ENCODE measurements around the gene CISD1. TPM values are rescaled to one million over a fixed set of nuclear protein-coding genes. Genes with fewer than 3 reads are reported as not detected.

The CISD1 gene
- total and polyA plus RNA-seq, 2 donors (not counting 3 experiments of a cell fraction or from before 2014, with no cell fraction given): 25.5 to 53.0 TPM

- Histone ChIP-seq H3K9ac (replicated peaks; ENCODE audit: extremely low read depth, insufficient read depth, low read length) (no peak overlapping the region), H3K27me3 (ENCODE audit: control insufficient read depth in 2 of 2, insufficient read depth in 2 of 2, low read length in 2 of 2) (peaks cover 5 to 9% of the 10 kb centered on the region in 2 experiments), H4K20me1 (replicated peaks; ENCODE audit: control insufficient read depth, extremely low read depth, insufficient read depth, low read length) (no peaks in the 10 kb centered on the region), H3K79me2 (ENCODE audit: control insufficient read depth, insufficient read depth, low read length) (no peaks in the 10 kb centered on the region), H3K36me3 (ENCODE audit: control insufficient read depth in 2 of 2, extremely low read depth in 1 of 2, insufficient read depth in 2 of 2, low read length in 2 of 2) (no peaks in the 10 kb centered on the region), H3K27ac (ENCODE audit: insufficient read depth, low read depth, low read length) (no peak overlapping the region), H3K4me1 (ENCODE audit: control insufficient read depth, extremely low read depth, insufficient read depth, low read length) (no peaks in the 10 kb centered on the region), H3K4me3 (replicated peaks in 1 of 3; ENCODE audit: insufficient read depth in 1 of 3, low read depth in 1 of 3, low read length in 3 of 3) (no peak overlapping the region), H2AFZ (ENCODE audit: low read depth, low read length) (no peak overlapping the region), H3K9me1 (replicated peaks; ENCODE audit: control insufficient read depth, extremely low read depth, insufficient read depth, low read length) (no peaks in the 10 kb centered on the region), H3K4me2 (ENCODE audit: insufficient read depth, low read length) (no peak overlapping the region), H3K9me3 (replicated peaks; ENCODE audit: control insufficient read depth, insufficient read depth, low read length) (no peaks in the 10 kb centered on the region)
- ChIA-PET POLR2A (no interaction called here), CTCF (interaction anchor here (1.0 to 4.0 kb wide), 13 partner anchors 7 to 341 kb away, joined by 3 to 40 read pairs (median 4); partner anchors contain the start of genes TFAM and UBE2D1)
- intact Hi-C loops (cut with micrococcal nuclease): loop anchor here (5.0 to 10.0 kb wide), 2 partner anchors 214 to 342 kb away; partner anchors contain the start of gene BICC1
- no peak for TF ChIP-seq EZH2 (IDR thresholded peaks at IDR 0.05; ENCODE audit: borderline replicate concordance, low read depth, low read length, severe bottlenecking)
- no TSS peak for BruUV-seq (replicated peaks)
- dilution Hi-C loops (cut with MboI; ENCODE audit: extremely low pct_ligation_motif_present, low sequenced_read_pairs): no loop called here
- FAIRE-seq: no peak
- DNase-seq (ENCODE audit: low read depth, low spot score): peak; percentile 10
Measured at GRCh38 chr10:58300676-58301075, 31.7 kb downstream of the CISD1 start.

- Histone ChIP-seq H3K4me2 (ENCODE audit: insufficient read depth, low read length) (no peak overlapping the region), H3K9me3 (replicated peaks; ENCODE audit: control insufficient read depth, insufficient read depth, low read length) (no peaks in the 10 kb centered on the region), H4K20me1 (replicated peaks; ENCODE audit: control insufficient read depth, extremely low read depth, insufficient read depth, low read length) (no peaks in the 10 kb centered on the region), H3K27me3 (ENCODE audit: control insufficient read depth in 2 of 2, insufficient read depth in 2 of 2, low read length in 2 of 2) (peaks cover 9 to 15% of the 10 kb centered on the region in 2 experiments), H3K36me3 (ENCODE audit: control insufficient read depth in 2 of 2, extremely low read depth in 1 of 2, insufficient read depth in 2 of 2, low read length in 2 of 2) (no peaks in the 10 kb centered on the region), H3K79me2 (ENCODE audit: control insufficient read depth, insufficient read depth, low read length) (no peaks in the 10 kb centered on the region), H3K27ac (ENCODE audit: insufficient read depth, low read depth, low read length) (no peak overlapping the region), H2AFZ (ENCODE audit: low read depth, low read length) (no peak overlapping the region), H3K9me1 (replicated peaks; ENCODE audit: control insufficient read depth, extremely low read depth, insufficient read depth, low read length) (no peaks in the 10 kb centered on the region), H3K4me1 (ENCODE audit: control insufficient read depth, extremely low read depth, insufficient read depth, low read length) (no peaks in the 10 kb centered on the region), H3K4me3 (replicated peaks in 1 of 3; ENCODE audit: insufficient read depth in 1 of 3, low read depth in 1 of 3, low read length in 3 of 3) (no peak overlapping the region), H3K9ac (replicated peaks; ENCODE audit: extremely low read depth, insufficient read depth, low read length) (no peak overlapping the region)
- ChIA-PET CTCF (interaction anchor here (3.1 to 4.0 kb wide), 3 partner anchors 12 to 124 kb away, joined by 17 to 27 read pairs (median 23); no protein-coding TSS in a partner anchor), POLR2A (no interaction called here)
- TF ChIP-seq MYC (IDR thresholded peaks at IDR 0.05; ENCODE audit: low read depth, low read length) (no peak), GATA2 (IDR thresholded peaks at IDR 0.05; ENCODE audit: insufficient read depth, insufficient read length, low read depth, low read length) (no peak), FOS (IDR thresholded peaks at IDR 0.05; ENCODE audit: borderline replicate concordance, insufficient read depth, low read length) (no peak), POLR2A (IDR thresholded peaks at IDR 0.05; ENCODE audit: low read depth, low read length) (no peak), EZH2 (IDR thresholded peaks at IDR 0.05; ENCODE audit: borderline replicate concordance, low read depth, low read length, severe bottlenecking) (no peak), JUN (IDR thresholded peaks at IDR 0.05; ENCODE audit: borderline replicate concordance, insufficient read depth, insufficient read length, low read depth) (no peak), POLR2AphosphoS5 (IDR thresholded peaks at IDR 0.05; ENCODE audit: insufficient read depth, low read depth, low read length) (no peak)
- TF ChIP-seq, protein P1, sequence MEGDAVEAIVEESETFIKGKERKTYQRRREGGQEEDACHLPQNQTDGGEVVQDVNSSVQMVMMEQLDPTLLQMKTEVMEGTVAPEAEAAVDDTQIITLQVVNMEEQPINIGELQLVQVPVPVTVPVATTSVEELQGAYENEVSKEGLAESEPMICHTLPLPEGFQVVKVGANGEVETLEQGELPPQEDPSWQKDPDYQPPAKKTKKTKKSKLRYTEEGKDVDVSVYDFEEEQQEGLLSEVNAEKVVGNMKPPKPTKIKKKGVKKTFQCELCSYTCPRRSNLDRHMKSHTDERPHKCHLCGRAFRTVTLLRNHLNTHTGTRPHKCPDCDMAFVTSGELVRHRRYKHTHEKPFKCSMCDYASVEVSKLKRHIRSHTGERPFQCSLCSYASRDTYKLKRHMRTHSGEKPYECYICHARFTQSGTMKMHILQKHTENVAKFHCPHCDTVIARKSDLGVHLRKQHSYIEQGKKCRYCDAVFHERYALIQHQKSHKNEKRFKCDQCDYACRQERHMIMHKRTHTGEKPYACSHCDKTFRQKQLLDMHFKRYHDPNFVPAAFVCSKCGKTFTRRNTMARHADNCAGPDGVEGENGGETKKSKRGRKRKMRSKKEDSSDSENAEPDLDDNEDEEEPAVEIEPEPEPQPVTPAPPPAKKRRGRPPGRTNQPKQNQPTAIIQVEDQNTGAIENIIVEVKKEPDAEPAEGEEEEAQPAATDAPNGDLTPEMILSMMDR (IDR thresholded peaks at IDR 0.05; ENCODE audit: extremely low read depth in 1 of 2, insufficient read depth in 1 of 2, low read depth in 1 of 2, low read length in 2 of 2): no peak
- TF ChIP-seq, protein P2, sequence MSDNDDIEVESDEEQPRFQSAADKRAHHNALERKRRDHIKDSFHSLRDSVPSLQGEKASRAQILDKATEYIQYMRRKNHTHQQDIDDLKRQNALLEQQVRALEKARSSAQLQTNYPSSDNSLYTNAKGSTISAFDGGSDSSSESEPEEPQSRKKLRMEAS (IDR thresholded peaks at IDR 0.05; ENCODE audit: insufficient read depth, insufficient read length): no peak
- dilution Hi-C loops (cut with MboI; ENCODE audit: extremely low pct_ligation_motif_present, low sequenced_read_pairs) (no loop called here), intact Hi-C loops (cut with micrococcal nuclease) (loop anchor here (5.0 to 10.0 kb wide), 2 partner anchors 213 to 340 kb away; partner anchors contain the start of gene BICC1)
- FAIRE-seq (no peak), DNase-seq (ENCODE audit: low read depth, low spot score) (no peak)
- no TSS peak for BruUV-seq (replicated peaks)
Measured at GRCh38 chr10:58302254-58302653, 33.3 kb downstream of the CISD1 start.
